PC-9 (cell line): ENCODE data around the gene IQCK.

Experiments used
- EZH2 ChIP-seq: fragments of 200-600 bp; sonication (generic); IDR thresholded peaks from 2 replicates; pipeline ENCODE4 v1.8.0; 2017; ENCODE audit warnings: antibody characterized with exemption, low read depth
- TF ChIP-seq, protein P1 (sequence below): fragments of 200-600 bp; sonication (generic); conservative IDR thresholded peaks from 2 replicates; pipeline ENCODE4 v1.6.1; 2017; ENCODE audit warnings: mixed run types, antibody characterized with exemption, mild to moderate bottlenecking, moderate library complexity

DNA sequence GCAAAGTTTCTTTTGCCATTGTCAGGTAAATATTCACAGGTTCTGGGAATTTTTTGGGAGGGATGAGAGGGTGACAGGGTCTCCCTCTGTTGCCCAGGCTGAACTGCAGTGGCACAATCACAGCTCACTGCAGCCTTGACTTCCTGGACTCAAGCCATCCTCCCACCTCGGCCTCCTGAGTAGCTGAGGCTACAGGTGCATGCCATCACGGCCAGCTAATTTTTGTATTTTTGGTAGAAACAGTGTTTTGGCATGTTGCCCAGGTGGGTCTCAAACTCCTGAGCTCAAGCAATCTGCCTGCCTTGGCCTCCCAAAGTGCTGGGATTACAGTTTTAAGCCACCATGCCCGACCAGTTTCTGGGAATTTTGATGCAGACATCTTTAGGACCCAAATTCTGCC lies 53.0 kb downstream of the IQCK start:
- TF ChIP-seq, protein P1, sequence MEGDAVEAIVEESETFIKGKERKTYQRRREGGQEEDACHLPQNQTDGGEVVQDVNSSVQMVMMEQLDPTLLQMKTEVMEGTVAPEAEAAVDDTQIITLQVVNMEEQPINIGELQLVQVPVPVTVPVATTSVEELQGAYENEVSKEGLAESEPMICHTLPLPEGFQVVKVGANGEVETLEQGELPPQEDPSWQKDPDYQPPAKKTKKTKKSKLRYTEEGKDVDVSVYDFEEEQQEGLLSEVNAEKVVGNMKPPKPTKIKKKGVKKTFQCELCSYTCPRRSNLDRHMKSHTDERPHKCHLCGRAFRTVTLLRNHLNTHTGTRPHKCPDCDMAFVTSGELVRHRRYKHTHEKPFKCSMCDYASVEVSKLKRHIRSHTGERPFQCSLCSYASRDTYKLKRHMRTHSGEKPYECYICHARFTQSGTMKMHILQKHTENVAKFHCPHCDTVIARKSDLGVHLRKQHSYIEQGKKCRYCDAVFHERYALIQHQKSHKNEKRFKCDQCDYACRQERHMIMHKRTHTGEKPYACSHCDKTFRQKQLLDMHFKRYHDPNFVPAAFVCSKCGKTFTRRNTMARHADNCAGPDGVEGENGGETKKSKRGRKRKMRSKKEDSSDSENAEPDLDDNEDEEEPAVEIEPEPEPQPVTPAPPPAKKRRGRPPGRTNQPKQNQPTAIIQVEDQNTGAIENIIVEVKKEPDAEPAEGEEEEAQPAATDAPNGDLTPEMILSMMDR: no peak
- no peak for TF ChIP-seq EZH2
